ENCODE measurements around the gene NUDT21.

Gene NUDT21

DNA sequence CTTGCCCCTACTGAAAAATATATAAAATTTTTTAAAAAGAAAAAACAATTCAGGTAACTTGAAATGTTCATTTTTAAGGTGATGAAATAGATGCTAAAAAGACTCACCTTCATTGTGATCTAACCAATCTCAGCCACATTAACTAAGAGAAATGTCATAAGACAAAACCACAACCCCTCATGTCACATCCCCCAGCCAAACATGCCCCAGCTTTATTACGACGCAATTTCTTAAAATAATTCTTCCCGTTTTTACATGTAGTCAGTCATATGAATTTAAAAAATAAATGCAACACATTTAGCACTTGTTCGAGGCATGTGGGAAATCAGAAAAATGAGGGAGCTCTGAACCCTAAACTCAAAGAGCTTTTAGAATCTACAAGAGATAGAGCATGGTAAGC is 35.3 kb downstream of the NUDT21 start:
- TF ChIP-seq FOXM1 (IDR thresholded peaks at IDR 0.05; ENCODE audit: borderline replicate concordance, low read depth): no peak
- no peak for TF ChIP-seq YY1 (IDR thresholded peaks at IDR 0.05; ENCODE audit: low read depth)
- no peak for TF ChIP-seq EGR1 (IDR thresholded peaks at IDR 0.05)
- TF ChIP-seq CEBPB (IDR thresholded peaks at IDR 0.05): no peak
- TF ChIP-seq TEAD4 (IDR thresholded peaks at IDR 0.05): no peak
- no peak for TF ChIP-seq NFIC (IDR thresholded peaks at IDR 0.05)
- TF ChIP-seq, protein P1, sequence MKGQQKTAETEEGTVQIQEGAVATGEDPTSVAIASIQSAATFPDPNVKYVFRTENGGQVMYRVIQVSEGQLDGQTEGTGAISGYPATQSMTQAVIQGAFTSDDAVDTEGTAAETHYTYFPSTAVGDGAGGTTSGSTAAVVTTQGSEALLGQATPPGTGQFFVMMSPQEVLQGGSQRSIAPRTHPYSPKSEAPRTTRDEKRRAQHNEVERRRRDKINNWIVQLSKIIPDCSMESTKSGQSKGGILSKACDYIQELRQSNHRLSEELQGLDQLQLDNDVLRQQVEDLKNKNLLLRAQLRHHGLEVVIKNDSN (IDR thresholded peaks at IDR 0.05): no peak
- TF ChIP-seq, protein P2, sequence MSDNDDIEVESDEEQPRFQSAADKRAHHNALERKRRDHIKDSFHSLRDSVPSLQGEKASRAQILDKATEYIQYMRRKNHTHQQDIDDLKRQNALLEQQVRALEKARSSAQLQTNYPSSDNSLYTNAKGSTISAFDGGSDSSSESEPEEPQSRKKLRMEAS (IDR thresholded peaks at IDR 0.05): no peak
- TF ChIP-seq TCF12 (IDR thresholded peaks at IDR 0.05; ENCODE audit: low read depth): no peak
- no peak for TF ChIP-seq EP300 (IDR thresholded peaks at IDR 0.05; ENCODE audit: borderline replicate concordance)
- TF ChIP-seq, protein P3, sequence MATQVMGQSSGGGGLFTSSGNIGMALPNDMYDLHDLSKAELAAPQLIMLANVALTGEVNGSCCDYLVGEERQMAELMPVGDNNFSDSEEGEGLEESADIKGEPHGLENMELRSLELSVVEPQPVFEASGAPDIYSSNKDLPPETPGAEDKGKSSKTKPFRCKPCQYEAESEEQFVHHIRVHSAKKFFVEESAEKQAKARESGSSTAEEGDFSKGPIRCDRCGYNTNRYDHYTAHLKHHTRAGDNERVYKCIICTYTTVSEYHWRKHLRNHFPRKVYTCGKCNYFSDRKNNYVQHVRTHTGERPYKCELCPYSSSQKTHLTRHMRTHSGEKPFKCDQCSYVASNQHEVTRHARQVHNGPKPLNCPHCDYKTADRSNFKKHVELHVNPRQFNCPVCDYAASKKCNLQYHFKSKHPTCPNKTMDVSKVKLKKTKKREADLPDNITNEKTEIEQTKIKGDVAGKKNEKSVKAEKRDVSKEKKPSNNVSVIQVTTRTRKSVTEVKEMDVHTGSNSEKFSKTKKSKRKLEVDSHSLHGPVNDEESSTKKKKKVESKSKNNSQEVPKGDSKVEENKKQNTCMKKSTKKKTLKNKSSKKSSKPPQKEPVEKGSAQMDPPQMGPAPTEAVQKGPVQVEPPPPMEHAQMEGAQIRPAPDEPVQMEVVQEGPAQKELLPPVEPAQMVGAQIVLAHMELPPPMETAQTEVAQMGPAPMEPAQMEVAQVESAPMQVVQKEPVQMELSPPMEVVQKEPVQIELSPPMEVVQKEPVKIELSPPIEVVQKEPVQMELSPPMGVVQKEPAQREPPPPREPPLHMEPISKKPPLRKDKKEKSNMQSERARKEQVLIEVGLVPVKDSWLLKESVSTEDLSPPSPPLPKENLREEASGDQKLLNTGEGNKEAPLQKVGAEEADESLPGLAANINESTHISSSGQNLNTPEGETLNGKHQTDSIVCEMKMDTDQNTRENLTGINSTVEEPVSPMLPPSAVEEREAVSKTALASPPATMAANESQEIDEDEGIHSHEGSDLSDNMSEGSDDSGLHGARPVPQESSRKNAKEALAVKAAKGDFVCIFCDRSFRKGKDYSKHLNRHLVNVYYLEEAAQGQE (IDR thresholded peaks at IDR 0.05; ENCODE audit: low read depth): no peak
- TF ChIP-seq RAD21 (IDR thresholded peaks at IDR 0.05; ENCODE audit: low read depth): no peak
- TF ChIP-seq CREB1 (IDR thresholded peaks at IDR 0.05; ENCODE audit: low read depth): no peak
- TF ChIP-seq ZBTB7A (IDR thresholded peaks at IDR 0.05; ENCODE audit: low read depth): no peak
- TF ChIP-seq TAF1 (IDR thresholded peaks at IDR 0.05; ENCODE audit: low read depth): no peak

DNA sequence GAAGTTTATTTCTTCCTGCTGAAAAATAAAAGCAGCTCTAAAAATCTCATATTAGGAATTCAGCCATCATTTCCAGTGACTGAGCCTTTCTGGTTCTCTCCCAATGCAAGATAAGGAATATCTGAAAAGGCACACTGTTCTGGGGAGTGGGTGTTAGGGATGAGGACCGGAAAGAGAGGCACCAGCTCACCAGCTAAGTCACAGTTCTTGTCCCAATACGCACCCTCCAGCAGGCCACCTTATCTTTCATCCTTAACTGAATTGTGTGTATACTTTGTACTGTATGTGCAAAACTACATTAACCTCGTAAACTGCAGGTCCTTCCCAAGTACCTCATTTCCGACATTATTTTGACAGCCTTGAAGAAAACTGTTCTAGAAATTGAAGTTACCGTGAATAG is 36.8 kb downstream of the NUDT21 start:
- TF ChIP-seq CEBPB (IDR thresholded peaks at IDR 0.05) (no peak), TAF1 (IDR thresholded peaks at IDR 0.05; ENCODE audit: low read depth) (no peak), TEAD4 (IDR thresholded peaks at IDR 0.05) (no peak)
- TF ChIP-seq, protein P3 (IDR thresholded peaks at IDR 0.05; ENCODE audit: low read depth): no peak
- TF ChIP-seq, protein P2 (IDR thresholded peaks at IDR 0.05): no peak
- TF ChIP-seq, protein P1 (IDR thresholded peaks at IDR 0.05): no peak

DNA sequence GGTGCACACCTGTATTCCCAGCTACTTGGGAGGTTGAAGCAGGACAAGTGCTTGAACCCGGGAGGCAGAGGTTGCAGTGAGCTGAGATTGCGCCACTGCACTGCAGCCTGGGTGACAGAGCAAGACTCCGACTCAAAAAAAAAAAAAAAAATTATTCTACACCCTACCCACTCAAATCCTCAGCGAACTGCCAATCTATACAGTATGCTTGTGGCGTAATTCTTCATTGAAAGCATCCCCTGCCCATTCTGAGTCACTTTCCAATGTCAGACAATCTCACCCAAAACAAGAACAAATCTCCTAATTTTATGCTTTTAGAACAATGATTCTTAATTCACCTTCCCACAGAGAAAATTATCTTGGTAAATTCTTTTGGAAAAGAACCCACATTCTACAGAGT is 37.8 kb downstream of the NUDT21 start:
- TF ChIP-seq CEBPB (IDR thresholded peaks at IDR 0.05): no peak
- TF ChIP-seq FOXM1 (IDR thresholded peaks at IDR 0.05; ENCODE audit: borderline replicate concordance, low read depth): no peak
- no peak for TF ChIP-seq YY1 (IDR thresholded peaks at IDR 0.05; ENCODE audit: low read depth)
- TF ChIP-seq RAD21 (IDR thresholded peaks at IDR 0.05; ENCODE audit: low read depth): no peak
- TF ChIP-seq, protein P1 (IDR thresholded peaks at IDR 0.05): no peak
- TF ChIP-seq TAF1 (IDR thresholded peaks at IDR 0.05; ENCODE audit: low read depth): no peak
- no peak for TF ChIP-seq NFIC (IDR thresholded peaks at IDR 0.05)
- TF ChIP-seq ZBTB7A (IDR thresholded peaks at IDR 0.05; ENCODE audit: low read depth): no peak
- TF ChIP-seq EGR1 (IDR thresholded peaks at IDR 0.05): no peak
- no peak for TF ChIP-seq CREB1 (IDR thresholded peaks at IDR 0.05; ENCODE audit: low read depth)
- no peak for TF ChIP-seq TEAD4 (IDR thresholded peaks at IDR 0.05)
- TF ChIP-seq, protein P3 (IDR thresholded peaks at IDR 0.05; ENCODE audit: low read depth): no peak
- TF ChIP-seq, protein P2 (IDR thresholded peaks at IDR 0.05): no peak
- TF ChIP-seq EP300 (IDR thresholded peaks at IDR 0.05; ENCODE audit: borderline replicate concordance): no peak
- no peak for TF ChIP-seq TCF12 (IDR thresholded peaks at IDR 0.05; ENCODE audit: low read depth)

DNA sequence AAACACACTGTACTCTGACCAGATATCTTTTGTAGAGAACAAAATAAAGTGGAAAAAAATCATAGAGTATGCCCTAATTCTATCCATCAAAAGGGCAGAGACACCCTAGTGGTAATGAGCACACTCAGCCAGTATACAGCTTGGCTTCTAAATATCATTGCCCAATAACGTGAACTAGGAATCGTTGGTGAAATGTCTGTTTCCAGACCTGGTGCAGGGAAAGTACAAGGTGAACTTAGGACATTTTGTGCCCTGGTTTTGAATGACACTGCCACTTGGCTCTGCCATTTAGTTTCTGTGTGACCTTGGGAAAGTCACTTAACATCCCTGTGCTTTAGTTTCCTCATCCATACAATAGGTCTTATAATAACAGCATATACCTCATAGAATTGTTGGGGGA is 39.5 kb downstream of the NUDT21 start:
- TF ChIP-seq, protein P2 (IDR thresholded peaks at IDR 0.05): no peak
- TF ChIP-seq EP300 (IDR thresholded peaks at IDR 0.05; ENCODE audit: borderline replicate concordance) (no peak), CEBPB (IDR thresholded peaks at IDR 0.05) (no peak), TCF12 (IDR thresholded peaks at IDR 0.05; ENCODE audit: low read depth) (no peak), EGR1 (IDR thresholded peaks at IDR 0.05) (no peak), RAD21 (IDR thresholded peaks at IDR 0.05; ENCODE audit: low read depth) (no peak), TEAD4 (IDR thresholded peaks at IDR 0.05) (no peak), CREB1 (IDR thresholded peaks at IDR 0.05; ENCODE audit: low read depth) (no peak), FOXM1 (IDR thresholded peaks at IDR 0.05; ENCODE audit: borderline replicate concordance, low read depth) (no peak), ZBTB7A (IDR thresholded peaks at IDR 0.05; ENCODE audit: low read depth) (no peak), YY1 (IDR thresholded peaks at IDR 0.05; ENCODE audit: low read depth) (no peak), NFIC (IDR thresholded peaks at IDR 0.05) (no peak)
- TF ChIP-seq, protein P3 (IDR thresholded peaks at IDR 0.05; ENCODE audit: low read depth): no peak
- TF ChIP-seq, protein P1 (IDR thresholded peaks at IDR 0.05): no peak

All from Ishikawa (cell line).